Neural cell (in vitro differentiated cells): Measurements from ENCODE around the gene ATP6V1D. TPM values are rescaled to one million over a fixed set of nuclear protein-coding genes. Genes with fewer than 3 reads are reported as not detected.

ENCODE experiments used
- H2AFZ ChIP-seq: fragments of 200-600, 300-800 bp; sonication (generic), shearing (Covaris generic); 2 replicates; pipeline ENCODE4 v1.6.0; 2014; ENCODE audit warnings: low read depth, mild to moderate bottlenecking, antibody characterized with exemption, low read length, moderate library complexity
- H3F3A ChIP-seq: fragments of 200-600 bp; shearing (Covaris generic); 2 replicates; pipeline ENCODE4 v1.6.1; 2016; ENCODE audit warnings: mild to moderate bottlenecking, moderate library complexity, mixed read lengths, antibody characterized with exemption, low read length; ENCODE audit not compliant: insufficient read depth, poor library complexity, severe bottlenecking
- H3K27ac ChIP-seq: fragments of 200-600, 300-800 bp; sonication (generic), shearing (Covaris generic); 2 replicates; pipeline ENCODE4 v1.5.1; 2014; ENCODE audit warnings: mild to moderate bottlenecking, low read length, moderate library complexity
- H3K27me3 ChIP-seq: fragments of 300-800, 200-600 bp; sonication (generic), shearing (Covaris generic); 2 replicates; pipeline ENCODE4 v1.6.0; 2014; ENCODE audit warnings: mild to moderate bottlenecking, low read depth, low read length, moderate library complexity; ENCODE audit not compliant: insufficient read depth
- H3K36me3 ChIP-seq: fragments of 300-800, 200-600 bp; sonication (generic), shearing (Covaris generic); 2 replicates; pipeline ENCODE4 v1.5.1; 2014; ENCODE audit warnings: mild to moderate bottlenecking, antibody characterized with exemption, low read length, moderate library complexity; ENCODE audit not compliant: insufficient read depth
- H3K4me2 ChIP-seq: fragments of 300-800, 200-600 bp; sonication (generic), shearing (Covaris generic); 2 replicates; pipeline ENCODE4 v1.6.0; 2014; ENCODE audit warnings: mild to moderate bottlenecking, low read length
- H3K4me3 ChIP-seq: fragments of 300-800, 200-600 bp; sonication (generic), shearing (Covaris generic); 2 replicates; pipeline ENCODE4 v1.5.1; 2014; ENCODE audit warnings: mild to moderate bottlenecking, low read length, moderate library complexity
- H3K79me2 ChIP-seq: fragments of 200-600 bp; shearing (Covaris generic); replicated peaks from 2 replicates; pipeline ENCODE4 v1.6.0; 2014; ENCODE audit warnings: mild to moderate bottlenecking, low read length, moderate library complexity; ENCODE audit not compliant: insufficient read depth
- H3K9ac ChIP-seq: fragments of 300-800, 200-600 bp; sonication (generic), shearing (Covaris generic); 2 replicates; pipeline ENCODE4 v1.6.1; 2016; ENCODE audit warnings: mild to moderate bottlenecking, low read length, mixed read lengths
- H3K9me2 ChIP-seq: fragments of 200-600 bp; shearing (Covaris generic); 2 replicates; pipeline ENCODE4 v1.6.1; 2016; ENCODE audit warnings: mild to moderate bottlenecking, low read length, mixed read lengths; ENCODE audit not compliant: insufficient read depth
- H3K9me3 ChIP-seq: fragments of 200-600, 300-800 bp; sonication (generic), shearing (Covaris generic); 2 replicates; pipeline ENCODE4 v1.6.1; 2016; ENCODE audit warnings: mild to moderate bottlenecking, mixed run types, low read length, moderate library complexity, mixed read lengths
- H4K20me1 ChIP-seq: fragments of 200-600 bp; shearing (Covaris generic); 2 replicates; pipeline ENCODE4 v1.6.1; 2016; ENCODE audit warnings: mild to moderate bottlenecking, mixed run types; ENCODE audit not compliant: insufficient read depth
- EP300 ChIP-seq: fragments of 450-650 bp; conservative IDR thresholded peaks from 2 replicates; pipeline ENCODE4 v1.6.1; 2014; ENCODE audit warnings: antibody characterized with exemption, mild to moderate bottlenecking, moderate library complexity; ENCODE audit not compliant: poor library complexity, severe bottlenecking
- EZH2 ChIP-seq: fragments of 200-600, 300-800 bp; shearing (Covaris generic), sonication (generic); IDR thresholded peaks from 2 replicates; pipeline ENCODE4 v1.6.1; 2014; ENCODE audit warnings: antibody characterized with exemption, low read length, borderline replicate concordance, mild to moderate bottlenecking; ENCODE audit not compliant: insufficient read depth, poor library complexity, severe bottlenecking
- MXI1 ChIP-seq: fragments of 450-650 bp; conservative IDR thresholded peaks from 2 replicates; pipeline ENCODE4 v1.6.1; 2014; ENCODE audit warnings: antibody characterized with exemption, mild to moderate bottlenecking; ENCODE audit not compliant: poor library complexity, severe bottlenecking
- POLR2AphosphoS5 ChIP-seq: IDR thresholded peaks from 2 replicates; pipeline ENCODE4 v1.6.1; 2012
- RAD21 ChIP-seq: fragments of 450-650 bp; conservative IDR thresholded peaks from 2 replicates; pipeline ENCODE4 v1.6.1; 2014; ENCODE audit warnings: antibody characterized with exemption, mild to moderate bottlenecking, moderate library complexity
- SMC3 ChIP-seq: fragments of 450-650 bp; conservative IDR thresholded peaks from 2 replicates; pipeline ENCODE4 v1.6.1; 2014; ENCODE audit warnings: antibody characterized with exemption, mild to moderate bottlenecking, moderate library complexity; ENCODE audit not compliant: poor library complexity
- TAF1 ChIP-seq: IDR thresholded peaks from 2 replicates; pipeline ENCODE4 v1.6.1; 2012; ENCODE audit warnings: low read depth
- polyA plus RNA-seq: library from polyadenylated mRNA; depleted of rRNA; stranded (reverse); fragments of >200 nt; gene quantifications from 2 replicates; pipeline ENCODE4 v1.2.3, GENCODE V29; 2014
- TF ChIP-seq, protein P1 (sequence below): IDR thresholded peaks from 2 replicates; pipeline ENCODE4 v1.6.1; 2012; ENCODE audit warnings: borderline replicate concordance
- TF ChIP-seq, protein P2 (sequence below): fragments of 450-650 bp; IDR thresholded peaks from 2 replicates; pipeline ENCODE4 v1.5.1; 2014; ENCODE audit warnings: antibody characterized with exemption, mild to moderate bottlenecking, moderate library complexity; ENCODE audit not compliant: poor library complexity, severe bottlenecking

The ATP6V1D gene
- polyA plus RNA-seq, 1 donor from 2014 or later: 216 TPM

DNA sequence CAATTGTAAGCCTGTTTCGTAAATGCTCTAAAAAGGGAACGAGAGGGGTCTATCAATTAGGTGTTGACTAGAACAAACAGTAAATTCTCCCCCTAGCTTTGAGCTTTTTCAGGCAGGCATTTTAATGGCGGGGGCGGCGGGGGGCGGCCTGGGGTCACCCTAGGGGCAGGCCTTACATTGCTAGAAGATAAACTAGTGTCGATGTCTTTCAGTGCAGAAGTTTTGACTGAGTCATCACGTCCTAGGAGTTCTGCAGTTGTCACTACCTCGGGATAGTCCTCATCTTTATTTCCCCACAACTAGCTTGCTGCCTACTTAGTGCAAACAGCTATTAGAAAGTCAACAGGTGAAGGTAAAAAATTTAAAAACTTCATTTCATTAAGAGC lies 1.6 kb downstream of the ATP6V1D start:
- Histone ChIP-seq H3K27ac (no peak overlapping the region), H3K4me2 (peak overlapping the region; percentile 83), H3K9me2 (no peaks in the 10 kb centered on the region), H3K36me3 (no peaks in the 10 kb centered on the region), H4K20me1 (no peaks in the 10 kb centered on the region), H3K27me3 (no peaks in the 10 kb centered on the region), H3K79me2 (peaks cover 83% of the 10 kb centered on the region), H3K9ac (peak overlapping the region; percentile 77), H3K4me3 (peak overlapping the region; percentile 81), H3F3A (no peaks in the 10 kb centered on the region), H2AFZ (no peak overlapping the region), H3K9me3 (no peaks in the 10 kb centered on the region)
- TF ChIP-seq TAF1 (no peak), SMC3 (no peak), EP300 (no peak), POLR2AphosphoS5 (no peak), MXI1 (no peak), RAD21 (no peak), EZH2 (no peak)
- TF ChIP-seq, protein P1, sequence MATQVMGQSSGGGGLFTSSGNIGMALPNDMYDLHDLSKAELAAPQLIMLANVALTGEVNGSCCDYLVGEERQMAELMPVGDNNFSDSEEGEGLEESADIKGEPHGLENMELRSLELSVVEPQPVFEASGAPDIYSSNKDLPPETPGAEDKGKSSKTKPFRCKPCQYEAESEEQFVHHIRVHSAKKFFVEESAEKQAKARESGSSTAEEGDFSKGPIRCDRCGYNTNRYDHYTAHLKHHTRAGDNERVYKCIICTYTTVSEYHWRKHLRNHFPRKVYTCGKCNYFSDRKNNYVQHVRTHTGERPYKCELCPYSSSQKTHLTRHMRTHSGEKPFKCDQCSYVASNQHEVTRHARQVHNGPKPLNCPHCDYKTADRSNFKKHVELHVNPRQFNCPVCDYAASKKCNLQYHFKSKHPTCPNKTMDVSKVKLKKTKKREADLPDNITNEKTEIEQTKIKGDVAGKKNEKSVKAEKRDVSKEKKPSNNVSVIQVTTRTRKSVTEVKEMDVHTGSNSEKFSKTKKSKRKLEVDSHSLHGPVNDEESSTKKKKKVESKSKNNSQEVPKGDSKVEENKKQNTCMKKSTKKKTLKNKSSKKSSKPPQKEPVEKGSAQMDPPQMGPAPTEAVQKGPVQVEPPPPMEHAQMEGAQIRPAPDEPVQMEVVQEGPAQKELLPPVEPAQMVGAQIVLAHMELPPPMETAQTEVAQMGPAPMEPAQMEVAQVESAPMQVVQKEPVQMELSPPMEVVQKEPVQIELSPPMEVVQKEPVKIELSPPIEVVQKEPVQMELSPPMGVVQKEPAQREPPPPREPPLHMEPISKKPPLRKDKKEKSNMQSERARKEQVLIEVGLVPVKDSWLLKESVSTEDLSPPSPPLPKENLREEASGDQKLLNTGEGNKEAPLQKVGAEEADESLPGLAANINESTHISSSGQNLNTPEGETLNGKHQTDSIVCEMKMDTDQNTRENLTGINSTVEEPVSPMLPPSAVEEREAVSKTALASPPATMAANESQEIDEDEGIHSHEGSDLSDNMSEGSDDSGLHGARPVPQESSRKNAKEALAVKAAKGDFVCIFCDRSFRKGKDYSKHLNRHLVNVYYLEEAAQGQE: no peak
- TF ChIP-seq, protein P2, sequence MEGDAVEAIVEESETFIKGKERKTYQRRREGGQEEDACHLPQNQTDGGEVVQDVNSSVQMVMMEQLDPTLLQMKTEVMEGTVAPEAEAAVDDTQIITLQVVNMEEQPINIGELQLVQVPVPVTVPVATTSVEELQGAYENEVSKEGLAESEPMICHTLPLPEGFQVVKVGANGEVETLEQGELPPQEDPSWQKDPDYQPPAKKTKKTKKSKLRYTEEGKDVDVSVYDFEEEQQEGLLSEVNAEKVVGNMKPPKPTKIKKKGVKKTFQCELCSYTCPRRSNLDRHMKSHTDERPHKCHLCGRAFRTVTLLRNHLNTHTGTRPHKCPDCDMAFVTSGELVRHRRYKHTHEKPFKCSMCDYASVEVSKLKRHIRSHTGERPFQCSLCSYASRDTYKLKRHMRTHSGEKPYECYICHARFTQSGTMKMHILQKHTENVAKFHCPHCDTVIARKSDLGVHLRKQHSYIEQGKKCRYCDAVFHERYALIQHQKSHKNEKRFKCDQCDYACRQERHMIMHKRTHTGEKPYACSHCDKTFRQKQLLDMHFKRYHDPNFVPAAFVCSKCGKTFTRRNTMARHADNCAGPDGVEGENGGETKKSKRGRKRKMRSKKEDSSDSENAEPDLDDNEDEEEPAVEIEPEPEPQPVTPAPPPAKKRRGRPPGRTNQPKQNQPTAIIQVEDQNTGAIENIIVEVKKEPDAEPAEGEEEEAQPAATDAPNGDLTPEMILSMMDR: no peak

DNA sequence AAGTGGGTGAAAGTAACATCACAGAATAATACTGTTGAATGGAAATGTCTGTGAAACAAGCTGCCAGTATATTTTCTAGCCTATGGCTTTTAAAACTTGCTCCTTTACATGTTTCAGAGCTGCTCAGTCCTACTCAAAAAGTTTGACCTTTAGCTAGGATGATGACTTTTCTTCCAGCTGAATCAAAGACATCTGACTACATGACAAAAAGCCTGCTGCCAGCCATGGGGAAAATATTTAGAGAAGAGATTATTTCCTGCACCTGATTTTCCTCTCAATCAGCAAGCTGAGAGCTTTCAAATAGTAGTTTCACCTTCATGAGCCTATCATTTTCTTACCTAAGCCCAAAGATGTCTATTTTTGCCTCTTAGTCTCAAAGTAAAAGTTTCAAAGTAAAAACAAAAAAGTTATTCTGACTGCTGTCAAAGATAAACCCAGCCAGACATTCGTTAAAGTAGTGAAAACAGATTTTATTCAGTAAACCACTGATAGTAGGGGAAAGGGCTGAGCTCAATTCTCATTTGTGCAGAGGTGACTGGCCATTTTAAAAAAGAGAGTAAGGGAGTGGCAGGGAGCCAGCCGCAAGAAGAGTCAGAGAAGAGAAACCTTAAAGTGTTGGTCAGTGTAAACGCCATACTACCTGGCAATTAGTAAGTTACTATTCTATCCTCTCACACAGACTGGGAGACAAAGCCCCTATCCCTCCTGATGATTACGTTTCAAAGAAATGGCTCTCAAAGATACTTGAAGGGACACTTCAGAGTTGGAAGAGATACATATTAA lies 2.2 kb downstream of the ATP6V1D start:
- H3K9me2 ChIP-seq: no peaks in the 10 kb centered on the region
- no peak overlapping the region for H3K9ac ChIP-seq
- peak overlapping the region; percentile 81 for H3K4me3 ChIP-seq
- H2AFZ ChIP-seq: no peak overlapping the region
- no peaks in the 10 kb centered on the region for H3K27me3 ChIP-seq
- H3K36me3 ChIP-seq: no peaks in the 10 kb centered on the region
- peaks cover 78% of the 10 kb centered on the region for H3K79me2 ChIP-seq
- H3F3A ChIP-seq: no peaks in the 10 kb centered on the region
- H3K27ac ChIP-seq: no peak overlapping the region
- H4K20me1 ChIP-seq: no peaks in the 10 kb centered on the region
- H3K9me3 ChIP-seq: no peaks in the 10 kb centered on the region
- TF ChIP-seq EZH2 (no peak), EP300 (no peak), POLR2AphosphoS5 (no peak), SMC3 (no peak), MXI1 (no peak), TAF1 (no peak), RAD21 (no peak)
- TF ChIP-seq, protein P2: no peak
- TF ChIP-seq, protein P1: no peak
- no peak overlapping the region for H3K4me2 ChIP-seq
